Astrocyte (in vitro differentiated cells and primary cell): ENCODE measurements around the gene VWA8. TPM values are rescaled to one million over a fixed set of nuclear protein-coding genes. Genes with fewer than 3 reads are reported as not detected.

Source experiments
- DNase-seq: peaks from one replicate; pipeline ENCODE4 v3.0.0-alpha.2; 2010; ENCODE audit warnings: low read depth
- FAIRE-seq: peaks from 2 replicates; lab custom pipeline; 2011; peaks lifted over from hg19 to GRCh38; lab: Jason Lieb, UNC
- H2AFZ ChIP-seq: 2 replicates; pipeline ENCODE4 v1.6.0; 2012; ENCODE audit warnings: low read depth, low read length, inconsistent platforms
- H3K27ac ChIP-seq: 2 replicates; pipeline ENCODE4 v1.5.1; 2011; ENCODE audit warnings: low read depth, low read length, inconsistent platforms
- H3K27me3 ChIP-seq: 2 replicates; pipeline ENCODE4 v1.6.0; 2011; ENCODE audit warnings: low read length, inconsistent platforms; ENCODE audit not compliant: insufficient read depth
- H3K36me3 ChIP-seq: 2 replicates; pipeline ENCODE4 v1.5.1; 2011; ENCODE audit warnings: low read length, inconsistent platforms; ENCODE audit not compliant: insufficient read depth
- H3K4me1 ChIP-seq: 2 replicates; pipeline ENCODE4 v1.5.1; 2011; ENCODE audit warnings: low read length, inconsistent platforms; ENCODE audit not compliant: insufficient read depth
- H3K4me2 ChIP-seq: 2 replicates; pipeline ENCODE4 v1.6.0; 2012; ENCODE audit warnings: low read length, inconsistent platforms
- H3K4me3 ChIP-seq: 2 replicates; pipeline ENCODE4 v1.5.1; 2011; ENCODE audit warnings: low read depth, mild to moderate bottlenecking, low read length, inconsistent platforms; ENCODE audit not compliant: insufficient read depth
- H3K79me2 ChIP-seq: 2 replicates; pipeline ENCODE4 v1.6.0; 2012; ENCODE audit warnings: mild to moderate bottlenecking, low read length, inconsistent platforms; ENCODE audit not compliant: insufficient read depth
- H3K9ac ChIP-seq: 2 replicates; pipeline ENCODE4 v1.6.0; 2012; ENCODE audit warnings: mild to moderate bottlenecking, low read length, inconsistent platforms
- H3K9me3 ChIP-seq: 2 replicates; pipeline ENCODE4 v1.5.1; 2012; ENCODE audit warnings: low read depth, mild to moderate bottlenecking, low read length, inconsistent platforms; ENCODE audit not compliant: insufficient read depth
- H4K20me1 ChIP-seq: 2 replicates; pipeline ENCODE4 v1.6.0; 2012; ENCODE audit warnings: low read length, inconsistent platforms; ENCODE audit not compliant: insufficient read depth
- H3K27ac Mint-ChIP-seq: one replicate; pipeline ENCODE4 v1.8.0; 2021; ENCODE audit warnings: mild to moderate bottlenecking, mixed read lengths; ENCODE audit not compliant: unreplicated experiment
- H3K27me3 Mint-ChIP-seq: one replicate; pipeline ENCODE4 v1.8.0; 2021; ENCODE audit warnings: low read depth, mixed read lengths; ENCODE audit not compliant: unreplicated experiment
- H3K36me3 Mint-ChIP-seq: one replicate; pipeline ENCODE4 v1.8.0; 2021; ENCODE audit warnings: low read depth, mixed read lengths; ENCODE audit not compliant: unreplicated experiment
- H3K4me1 Mint-ChIP-seq: one replicate; pipeline ENCODE4 v1.8.0; 2021; ENCODE audit warnings: low read depth, mixed read lengths; ENCODE audit not compliant: unreplicated experiment
- H3K4me3 Mint-ChIP-seq: one replicate; pipeline ENCODE4 v1.8.0; 2021; ENCODE audit warnings: mild to moderate bottlenecking, moderate library complexity, mixed read lengths; ENCODE audit not compliant: unreplicated experiment
- H3K9me3 Mint-ChIP-seq: one replicate; pipeline ENCODE4 v1.8.0; 2021; ENCODE audit warnings: mild to moderate bottlenecking, mixed read lengths; ENCODE audit not compliant: unreplicated experiment
- EZH2 ChIP-seq: IDR thresholded peaks from 2 replicates; pipeline ENCODE4 v1.6.1; 2012; ENCODE audit warnings: mild to moderate bottlenecking, low read length, inconsistent platforms; ENCODE audit not compliant: insufficient read depth
- total RNA-seq: library from RNA; stranded (reverse); gene quantifications from 2 replicates; pipeline ENCODE4 v1.2.1, GENCODE V29; 2021
- TF ChIP-seq, protein P1 (sequence below): IDR thresholded peaks from 2 replicates; pipeline ENCODE4 v1.5.1; 2011; ENCODE audit warnings: low read depth, mild to moderate bottlenecking, inconsistent platforms, low read length, moderate library complexity; ENCODE audit not compliant: insufficient read depth

VWA8 gene
- total RNA-seq, 1 donor from 2014 or later = 15.6 TPM

DNA sequence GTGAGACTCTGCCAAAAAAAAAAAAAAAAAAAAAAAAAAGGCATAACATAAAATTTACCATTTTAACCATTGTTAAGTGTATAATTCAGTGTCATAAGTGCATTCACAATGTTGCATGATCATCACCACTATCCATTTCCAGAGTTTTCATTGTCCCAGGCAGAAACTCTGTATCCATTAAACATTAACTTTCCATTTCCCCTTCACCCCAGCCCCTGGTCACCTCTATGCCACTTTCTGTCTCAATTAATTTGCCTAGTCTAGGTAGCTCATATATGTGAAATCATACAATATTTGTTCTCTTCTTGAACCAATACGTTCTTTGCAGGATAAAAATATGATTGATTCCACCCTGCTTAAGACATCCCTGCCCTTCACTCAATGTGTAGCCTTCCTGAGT is 31.0 kb upstream of the VWA8 start:
- Histone ChIP-seq H3K4me2 (no peak overlapping the region), H3K9me3 (no peaks in the 10 kb centered on the region), H3K36me3 (no peaks in the 10 kb centered on the region), H4K20me1 (no peaks in the 10 kb centered on the region), H3K9ac (no peak overlapping the region), H2AFZ (no peak overlapping the region), H3K27ac (no peak overlapping the region), H3K4me1 (no peaks in the 10 kb centered on the region), H3K27me3 (peaks cover 2% of the 10 kb centered on the region), H3K4me3 (no peak overlapping the region), H3K79me2 (no peaks in the 10 kb centered on the region)
- H3K9me3 Mint-ChIP-seq = no peaks in the 10 kb centered on the region
- H3K4me3 Mint-ChIP-seq = no peak overlapping the region
- TF ChIP-seq, protein P1, sequence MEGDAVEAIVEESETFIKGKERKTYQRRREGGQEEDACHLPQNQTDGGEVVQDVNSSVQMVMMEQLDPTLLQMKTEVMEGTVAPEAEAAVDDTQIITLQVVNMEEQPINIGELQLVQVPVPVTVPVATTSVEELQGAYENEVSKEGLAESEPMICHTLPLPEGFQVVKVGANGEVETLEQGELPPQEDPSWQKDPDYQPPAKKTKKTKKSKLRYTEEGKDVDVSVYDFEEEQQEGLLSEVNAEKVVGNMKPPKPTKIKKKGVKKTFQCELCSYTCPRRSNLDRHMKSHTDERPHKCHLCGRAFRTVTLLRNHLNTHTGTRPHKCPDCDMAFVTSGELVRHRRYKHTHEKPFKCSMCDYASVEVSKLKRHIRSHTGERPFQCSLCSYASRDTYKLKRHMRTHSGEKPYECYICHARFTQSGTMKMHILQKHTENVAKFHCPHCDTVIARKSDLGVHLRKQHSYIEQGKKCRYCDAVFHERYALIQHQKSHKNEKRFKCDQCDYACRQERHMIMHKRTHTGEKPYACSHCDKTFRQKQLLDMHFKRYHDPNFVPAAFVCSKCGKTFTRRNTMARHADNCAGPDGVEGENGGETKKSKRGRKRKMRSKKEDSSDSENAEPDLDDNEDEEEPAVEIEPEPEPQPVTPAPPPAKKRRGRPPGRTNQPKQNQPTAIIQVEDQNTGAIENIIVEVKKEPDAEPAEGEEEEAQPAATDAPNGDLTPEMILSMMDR = no peak
- TF ChIP-seq EZH2 = no peak
- peaks cover 4% of the 10 kb centered on the region for H3K27me3 Mint-ChIP-seq
- H3K36me3 Mint-ChIP-seq = peaks cover 2% of the 10 kb centered on the region
- no peak overlapping the region for H3K27ac Mint-ChIP-seq
- DNase-seq (no peak), FAIRE-seq (no peak)
- peaks cover 6% of the 10 kb centered on the region for H3K4me1 Mint-ChIP-seq

DNA sequence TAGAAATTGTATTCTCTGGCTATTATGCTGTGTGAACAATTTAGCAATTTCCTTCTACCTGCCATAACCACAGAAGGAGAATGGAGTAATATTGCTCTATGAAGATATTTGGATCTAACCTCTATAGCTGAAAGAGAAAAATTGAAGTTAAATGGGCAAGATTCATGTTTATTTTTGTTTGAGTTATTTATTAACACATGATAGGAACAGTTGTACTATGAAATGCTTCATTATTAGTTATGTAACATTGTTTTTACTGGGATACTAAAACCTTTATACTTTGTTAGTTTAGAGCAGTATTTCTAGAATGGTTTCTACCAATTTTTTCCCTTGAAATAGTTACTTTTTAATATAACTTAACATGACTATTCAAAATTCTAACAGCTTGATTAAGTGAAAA is 27.3 kb upstream of the VWA8 start:
- FAIRE-seq = no peak
- no peak overlapping the region for H2AFZ ChIP-seq
- H3K9me3 Mint-ChIP-seq = no peaks in the 10 kb centered on the region
- peaks cover 5% of the 10 kb centered on the region for H3K36me3 Mint-ChIP-seq
- H3K4me1 Mint-ChIP-seq = peaks cover 7% of the 10 kb centered on the region
- no peaks in the 10 kb centered on the region for H3K4me1 ChIP-seq
- H3K36me3 ChIP-seq = no peaks in the 10 kb centered on the region
- H3K4me2 ChIP-seq = no peak overlapping the region
- TF ChIP-seq EZH2 = no peak
- TF ChIP-seq, protein P1 = no peak
- no peaks in the 10 kb centered on the region for H4K20me1 ChIP-seq
- H3K27ac Mint-ChIP-seq = no peak overlapping the region
- H3K9ac ChIP-seq = no peak overlapping the region
- no peaks in the 10 kb centered on the region for H3K79me2 ChIP-seq
- DNase-seq = no peak
- peaks cover 14% of the 10 kb centered on the region for H3K27me3 Mint-ChIP-seq
- H3K27ac ChIP-seq = no peak overlapping the region
- H3K9me3 ChIP-seq = no peaks in the 10 kb centered on the region
- no peak overlapping the region for H3K4me3 ChIP-seq
- no peak overlapping the region for H3K4me3 Mint-ChIP-seq
- H3K27me3 ChIP-seq = peaks cover 2% of the 10 kb centered on the region

DNA sequence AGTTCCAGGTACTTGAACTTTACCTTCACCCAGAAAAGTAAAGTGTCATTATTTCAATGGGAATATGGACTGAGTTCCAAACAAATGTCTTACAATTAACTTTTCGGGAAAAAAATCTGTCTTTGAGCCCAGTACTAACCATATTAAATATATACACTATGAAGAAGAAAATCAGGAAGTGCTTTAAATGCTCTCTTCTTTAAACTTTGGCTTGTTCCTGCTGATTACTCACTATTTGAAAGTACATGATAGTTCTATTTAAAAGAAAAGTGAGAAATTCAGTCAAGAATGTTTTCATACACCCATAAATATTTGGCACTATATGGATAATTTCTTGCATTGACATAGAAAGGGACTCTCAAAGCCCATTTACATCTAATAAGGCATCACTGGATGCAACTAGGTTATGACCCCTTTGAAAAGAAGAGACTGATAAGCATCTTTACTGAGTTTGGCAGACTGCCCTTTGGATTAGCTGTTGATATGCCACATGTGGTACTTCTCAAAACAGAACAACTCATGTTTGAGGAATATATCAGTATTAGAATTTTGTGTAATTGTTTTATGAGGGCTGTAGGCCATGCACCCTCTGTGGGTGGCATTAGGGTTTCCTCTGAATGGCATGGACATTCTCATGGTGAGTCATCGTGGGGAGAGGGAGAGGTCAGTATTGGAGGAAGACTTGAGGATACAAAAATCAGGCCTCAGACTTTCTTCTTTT is 25.0 kb upstream of the VWA8 start:
- Histone ChIP-seq H3K9me3 (no peaks in the 10 kb centered on the region), H3K9ac (no peak overlapping the region), H3K27ac (no peak overlapping the region), H3K4me3 (no peak overlapping the region), H4K20me1 (no peaks in the 10 kb centered on the region), H3K79me2 (no peaks in the 10 kb centered on the region), H3K36me3 (no peaks in the 10 kb centered on the region), H3K27me3 (no peaks in the 10 kb centered on the region), H2AFZ (no peak overlapping the region), H3K4me2 (no peak overlapping the region), H3K4me1 (no peaks in the 10 kb centered on the region)
- no peak for FAIRE-seq
- Mint-ChIP-seq H3K27me3 (peaks cover 18% of the 10 kb centered on the region), H3K36me3 (peaks cover 5% of the 10 kb centered on the region), H3K27ac (no peak overlapping the region), H3K4me1 (peaks cover 7% of the 10 kb centered on the region), H3K4me3 (no peak overlapping the region), H3K9me3 (no peaks in the 10 kb centered on the region)
- TF ChIP-seq EZH2 = no peak
- TF ChIP-seq, protein P1 = no peak
- DNase-seq = no peak
